ENCODE data around the gene ABCB7.
A peak's percentile ranks its signal among the peaks of the same experiment; 100 is the strongest.

Gene ABCB7

DNA sequence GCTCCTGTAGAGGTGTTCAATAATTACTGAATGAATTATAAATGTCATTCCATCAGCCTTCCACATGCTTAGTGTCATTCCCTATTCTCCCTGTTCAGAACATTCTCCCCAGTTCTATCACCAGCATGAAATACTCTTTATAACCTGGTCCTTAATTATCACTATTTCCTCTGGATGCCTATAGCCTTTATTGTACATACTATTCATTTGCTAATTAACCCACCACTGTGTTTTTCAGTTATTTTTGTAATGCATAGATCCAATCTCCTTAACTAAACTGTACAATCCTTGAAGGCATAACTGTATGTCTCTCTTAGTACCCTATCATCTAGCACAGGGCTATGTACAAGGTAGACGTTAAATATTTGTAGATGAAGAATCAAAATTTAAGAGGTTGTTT is 1.2 kb downstream of the ABCB7 start:
- Histone ChIP-seq H3K27ac (ENCODE audit: low read depth, low read length, poor library complexity, severe bottlenecking) (no peak overlapping the region), H3K9me2 (ENCODE audit: low read depth, low read length) (no peaks in the 10 kb centered on the region), H3K9ac (ENCODE audit: low read length) (peak overlapping the region; percentile 99), H3K79me2 (ENCODE audit: insufficient read depth, low read length) (peaks cover 36% of the 10 kb centered on the region), H3K4me3 (ENCODE audit: low read depth, low read length, poor library complexity, severe bottlenecking) (peak overlapping the region; percentile 97), H3K27me3 (ENCODE audit: insufficient read depth, low read length) (no peaks in the 10 kb centered on the region), H4K20me1 (ENCODE audit: insufficient read depth, low read length) (no peaks in the 10 kb centered on the region), H3K36me3 (ENCODE audit: insufficient read depth, low read length) (no peaks in the 10 kb centered on the region), H3K4me2 (ENCODE audit: low read length) (peak overlapping the region; percentile 92), H3F3A (ENCODE audit: insufficient read depth, low read length) (no peaks in the 10 kb centered on the region), H2AFZ (ENCODE audit: low read length) (no peak overlapping the region), H3K4me1 (ENCODE audit: insufficient read depth, low read length, severe bottlenecking) (peaks cover 38% of the 10 kb centered on the region), H3K9me3 (ENCODE audit: low read length) (no peaks in the 10 kb centered on the region)
- TF ChIP-seq EZH2 (IDR thresholded peaks at IDR 0.05; ENCODE audit: borderline replicate concordance, low read length), result no peak
- TF ChIP-seq, protein P1, sequence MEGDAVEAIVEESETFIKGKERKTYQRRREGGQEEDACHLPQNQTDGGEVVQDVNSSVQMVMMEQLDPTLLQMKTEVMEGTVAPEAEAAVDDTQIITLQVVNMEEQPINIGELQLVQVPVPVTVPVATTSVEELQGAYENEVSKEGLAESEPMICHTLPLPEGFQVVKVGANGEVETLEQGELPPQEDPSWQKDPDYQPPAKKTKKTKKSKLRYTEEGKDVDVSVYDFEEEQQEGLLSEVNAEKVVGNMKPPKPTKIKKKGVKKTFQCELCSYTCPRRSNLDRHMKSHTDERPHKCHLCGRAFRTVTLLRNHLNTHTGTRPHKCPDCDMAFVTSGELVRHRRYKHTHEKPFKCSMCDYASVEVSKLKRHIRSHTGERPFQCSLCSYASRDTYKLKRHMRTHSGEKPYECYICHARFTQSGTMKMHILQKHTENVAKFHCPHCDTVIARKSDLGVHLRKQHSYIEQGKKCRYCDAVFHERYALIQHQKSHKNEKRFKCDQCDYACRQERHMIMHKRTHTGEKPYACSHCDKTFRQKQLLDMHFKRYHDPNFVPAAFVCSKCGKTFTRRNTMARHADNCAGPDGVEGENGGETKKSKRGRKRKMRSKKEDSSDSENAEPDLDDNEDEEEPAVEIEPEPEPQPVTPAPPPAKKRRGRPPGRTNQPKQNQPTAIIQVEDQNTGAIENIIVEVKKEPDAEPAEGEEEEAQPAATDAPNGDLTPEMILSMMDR (IDR thresholded peaks at IDR 0.05; ENCODE audit: low read length), result no peak

DNA sequence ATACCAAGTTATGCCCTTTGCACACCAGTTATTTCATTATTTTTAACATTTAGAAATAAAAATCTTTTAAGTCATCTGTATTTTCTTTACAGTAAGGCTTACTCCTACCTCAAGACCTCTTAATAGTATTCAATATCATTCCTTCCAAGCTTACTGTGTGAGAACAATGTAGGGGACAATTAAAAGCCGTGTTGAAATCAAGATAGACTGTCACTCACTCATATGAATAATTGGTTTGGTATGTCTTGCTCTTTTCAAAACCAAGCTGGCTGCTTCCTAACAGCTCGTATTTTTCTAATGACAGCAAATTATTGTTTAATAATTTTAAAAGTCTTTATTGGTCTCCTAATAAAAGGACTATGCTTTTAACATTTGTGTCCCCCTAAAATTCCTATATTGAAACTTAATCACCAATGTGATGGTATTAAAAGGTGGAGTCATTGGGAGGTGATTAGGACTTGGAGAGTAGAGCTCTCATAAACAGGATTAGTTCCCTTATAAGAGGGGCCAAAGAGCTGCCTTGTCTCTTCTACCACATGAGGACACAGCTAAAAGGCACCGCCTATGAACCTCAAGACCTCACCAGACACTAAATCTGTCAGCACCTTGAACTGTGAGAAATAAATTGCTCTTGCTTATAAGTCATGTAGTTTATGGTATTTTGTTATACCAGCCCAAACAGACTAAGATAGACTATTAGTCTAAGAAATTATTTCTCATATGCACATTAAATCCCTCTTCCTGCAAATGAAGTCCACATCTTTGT is 4.1 kb downstream of the ABCB7 start:
- H3K36me3 ChIP-seq (ENCODE audit: insufficient read depth, low read length), result no peaks in the 10 kb centered on the region
- no peaks in the 10 kb centered on the region for H3F3A ChIP-seq (ENCODE audit: insufficient read depth, low read length)
- peaks cover 52% of the 10 kb centered on the region for H3K79me2 ChIP-seq (ENCODE audit: insufficient read depth, low read length)
- peak overlapping the region; percentile 32; the same call in 1 of the 2 replicates for H3K4me2 ChIP-seq (ENCODE audit: low read length)
- H3K9me2 ChIP-seq (ENCODE audit: low read depth, low read length), result no peaks in the 10 kb centered on the region
- H4K20me1 ChIP-seq (ENCODE audit: insufficient read depth, low read length), result no peaks in the 10 kb centered on the region
- H3K4me1 ChIP-seq (ENCODE audit: insufficient read depth, low read length, severe bottlenecking), result peaks cover 38% of the 10 kb centered on the region
- H3K9ac ChIP-seq (ENCODE audit: low read length), result no peak overlapping the region
- peak overlapping the region; percentile 51 for H3K27ac ChIP-seq (ENCODE audit: low read depth, low read length, poor library complexity, severe bottlenecking)
- no peaks in the 10 kb centered on the region for H3K27me3 ChIP-seq (ENCODE audit: insufficient read depth, low read length)
- H3K9me3 ChIP-seq (ENCODE audit: low read length), result no peaks in the 10 kb centered on the region
- no peak for TF ChIP-seq EZH2 (IDR thresholded peaks at IDR 0.05; ENCODE audit: borderline replicate concordance, low read length)
- TF ChIP-seq, protein P1 (IDR thresholded peaks at IDR 0.05; ENCODE audit: low read length), result no peak
- H3K4me3 ChIP-seq (ENCODE audit: low read depth, low read length, poor library complexity, severe bottlenecking), result no peak overlapping the region
- H2AFZ ChIP-seq (ENCODE audit: low read length), result no peak overlapping the region

DNA sequence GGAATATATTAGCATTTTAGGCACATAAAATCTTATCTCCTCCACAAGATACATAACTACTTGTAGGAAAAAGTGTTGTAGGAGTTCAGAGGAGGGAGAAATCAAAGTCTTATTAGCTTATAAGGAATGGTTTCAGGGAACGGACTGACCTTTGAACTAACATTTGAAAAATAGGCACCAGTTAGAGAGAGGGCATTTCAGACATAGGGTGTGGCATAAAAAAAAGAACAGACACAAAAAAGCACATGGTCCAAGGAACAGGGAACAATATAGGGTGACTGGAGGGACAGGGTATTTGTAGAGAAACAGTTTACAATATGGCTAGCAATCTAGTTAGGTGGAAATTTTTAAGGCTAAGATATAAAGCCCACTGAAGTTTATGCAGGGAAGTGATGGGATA is 6.4 kb downstream of the ABCB7 start:
- H3K27ac ChIP-seq (ENCODE audit: low read depth, low read length, poor library complexity, severe bottlenecking), result no peak overlapping the region
- H3K36me3 ChIP-seq (ENCODE audit: insufficient read depth, low read length), result no peaks in the 10 kb centered on the region; the same call in 1 of the 2 replicates
- H3K9me2 ChIP-seq (ENCODE audit: low read depth, low read length), result no peaks in the 10 kb centered on the region
- H3K79me2 ChIP-seq (ENCODE audit: insufficient read depth, low read length), result peaks cover 62% of the 10 kb centered on the region
- no peaks in the 10 kb centered on the region for H3F3A ChIP-seq (ENCODE audit: insufficient read depth, low read length)
- H2AFZ ChIP-seq (ENCODE audit: low read length), result no peak overlapping the region
- TF ChIP-seq EZH2 (IDR thresholded peaks at IDR 0.05; ENCODE audit: borderline replicate concordance, low read length), result no peak
- TF ChIP-seq, protein P1 (IDR thresholded peaks at IDR 0.05; ENCODE audit: low read length), result no peak
- H3K27me3 ChIP-seq (ENCODE audit: insufficient read depth, low read length), result no peaks in the 10 kb centered on the region
- peaks cover 23% of the 10 kb centered on the region for H3K4me1 ChIP-seq (ENCODE audit: insufficient read depth, low read length, severe bottlenecking)
- H3K4me2 ChIP-seq (ENCODE audit: low read length), result no peak overlapping the region
- H3K4me3 ChIP-seq (ENCODE audit: low read depth, low read length, poor library complexity, severe bottlenecking), result no peak overlapping the region
- no peaks in the 10 kb centered on the region for H4K20me1 ChIP-seq (ENCODE audit: insufficient read depth, low read length)
- no peak overlapping the region for H3K9ac ChIP-seq (ENCODE audit: low read length)
- H3K9me3 ChIP-seq (ENCODE audit: low read length), result no peaks in the 10 kb centered on the region
